GM23248 (cell line): Measurements from ENCODE around the gene SHANK2. TPM values are rescaled to one million over a fixed set of nuclear protein-coding genes. Genes with fewer than 3 reads are reported as not detected.

Experiments
- DNase-seq: peaks from one replicate; pipeline ENCODE4 v3.0.0-alpha.2; 2015
- H2AFZ ChIP-seq: fragments of 200-600 bp; sonication (generic); 2 replicates; pipeline ENCODE4 v1.6.1; 2016; ENCODE audit warnings: antibody characterized with exemption
- H3F3A ChIP-seq: fragments of 200-600 bp; sonication (generic); 2 replicates; pipeline ENCODE4 v1.6.1; 2016; ENCODE audit warnings: mild to moderate bottlenecking, antibody characterized with exemption, mixed run types; ENCODE audit not compliant: insufficient read depth
- H3K27ac ChIP-seq: fragments of 200-600 bp; sonication (generic); 2 replicates; pipeline ENCODE4 v1.5.1; 2016; ENCODE audit warnings: mild to moderate bottlenecking
- H3K27me3 ChIP-seq: fragments of 200-600 bp; sonication (generic); replicated peaks from 2 replicates; pipeline ENCODE4 v1.6.1; 2016; ENCODE audit warnings: mild to moderate bottlenecking; ENCODE audit not compliant: insufficient read depth
- H3K36me3 ChIP-seq: fragments of 200-600 bp; sonication (generic); 2 replicates; pipeline ENCODE4 v1.6.1; 2016; ENCODE audit warnings: low read depth, mild to moderate bottlenecking
- H3K4me1 ChIP-seq: fragments of 200-600 bp; sonication (generic); 2 replicates; pipeline ENCODE4 v1.6.1; 2016; ENCODE audit warnings: mild to moderate bottlenecking; ENCODE audit not compliant: insufficient read depth
- H3K4me2 ChIP-seq: fragments of 200-600 bp; sonication (generic); one replicate; pipeline ENCODE4 v1.6.1; 2016; ENCODE audit warnings: mild to moderate bottlenecking; ENCODE audit not compliant: unreplicated experiment
- H3K4me3 ChIP-seq: fragments of 200-600 bp; sonication (generic); 2 replicates; pipeline ENCODE4 v1.5.1; 2016; ENCODE audit warnings: mild to moderate bottlenecking
- H3K79me2 ChIP-seq: fragments of 200-600 bp; sonication (generic); 2 replicates; pipeline ENCODE4 v1.6.1; 2016; ENCODE audit warnings: mild to moderate bottlenecking; ENCODE audit not compliant: insufficient read depth
- H3K9ac ChIP-seq: fragments of 200-600 bp; sonication (generic); 2 replicates; pipeline ENCODE4 v1.6.1; 2016; ENCODE audit warnings: mild to moderate bottlenecking
- H3K9me2 ChIP-seq: fragments of 200-600 bp; sonication (generic); 2 replicates; pipeline ENCODE4 v1.6.1; 2016; ENCODE audit warnings: mixed run types, mild to moderate bottlenecking, moderate library complexity; ENCODE audit not compliant: insufficient read depth
- H3K9me3 ChIP-seq: fragments of 200-600 bp; sonication (generic); one replicate; pipeline ENCODE4 v1.6.1; 2017; ENCODE audit warnings: low read depth
- H4K20me1 ChIP-seq: fragments of 200-600 bp; sonication (generic); 2 replicates; pipeline ENCODE4 v1.6.0; 2016; ENCODE audit not compliant: insufficient read depth
- EZH2 ChIP-seq: fragments of 200-600 bp; sonication (generic); IDR thresholded peaks from 2 replicates; pipeline ENCODE4 v1.6.1; 2018; ENCODE audit warnings: antibody characterized with exemption, mild to moderate bottlenecking; ENCODE audit not compliant: insufficient read depth, poor library complexity, severe bottlenecking
- EZH2phosphoT487 ChIP-seq: fragments of 200-600 bp; sonication (generic); IDR thresholded peaks from 2 replicates; pipeline ENCODE4 v1.6.1; 2018; ENCODE audit warnings: antibody characterized with exemption, moderate library complexity, mild to moderate bottlenecking, low read depth; ENCODE audit not compliant: insufficient read depth
- WGBS, 2 experiments: methylation state at CpG; one replicate each; pipeline ENCODE4 v1.1.6; 2015 to 2017; ENCODE audit warnings: low lambda C conversion rate in 2 of 2, low coverage in 1 of 2; ENCODE audit errors: missing lambda C conversion rate in 2 of 2; 5-methylcytosine and 5-hydroxymethylcytosine counted together
- in situ Hi-C: fragments of 300-500 bp; cut with MboI; formaldehyde crosslinking; loops from 2 replicates; pipeline ENCODE4 v1.15.0; 2020
- polyA plus RNA-seq: library from polyadenylated mRNA; unstranded; fragments of >200 nt; fragmentation: Nextera tagmentation; extraction: Ambion mirVana; gene quantifications from 2 replicates; pipeline ENCODE4 v1.2.1, GENCODE V29; 2016
- total RNA-seq: library from RNA; depleted of rRNA; stranded (reverse); fragments of >200 nt; shearing (Covaris generic); gene quantifications from 2 replicates; pipeline ENCODE4 v1.2.3, GENCODE V29; 2014

SHANK2 gene
- total and polyA plus RNA-seq, 2 experiments from 2014 or later = 0.22 to 0.30 TPM

- in situ Hi-C loops = no loop called here
- DNase-seq = peak; percentile 98
- H3K27ac ChIP-seq = peak overlapping the region; percentile 38
- TF ChIP-seq EZH2phosphoT487 (peak; percentile 100), EZH2 (no peak)
- H3F3A ChIP-seq = peaks cover 24% of the 10 kb centered on the region
- no peak overlapping the region for H3K9ac ChIP-seq
- H3K4me3 ChIP-seq = no peak overlapping the region
- H3K79me2 ChIP-seq = no peaks in the 10 kb centered on the region
- no peak overlapping the region for H2AFZ ChIP-seq
- H3K4me1 ChIP-seq = peaks cover 21% of the 10 kb centered on the region
- no peaks in the 10 kb centered on the region for H3K9me2 ChIP-seq
- no peaks in the 10 kb centered on the region for H4K20me1 ChIP-seq
- WGBS, 2 experiments = 6 to 12% methylated on average over 14 of the region's 14 CpGs
- H3K27me3 ChIP-seq = peaks cover 24% of the 10 kb centered on the region
- no peaks in the 10 kb centered on the region for H3K36me3 ChIP-seq
- peak overlapping the region; percentile 24 for H3K4me2 ChIP-seq
- H3K9me3 ChIP-seq = no peaks in the 10 kb centered on the region
Observed at GRCh38 chr11:71286701-71287643, 34.6 kb upstream of the SHANK2 start.

GRCh38 chr11:71285111-71285510 is 32.7 kb upstream of the SHANK2 start:
- Histone ChIP-seq H3K9ac (no peak overlapping the region), H3K36me3 (no peaks in the 10 kb centered on the region), H3K79me2 (no peaks in the 10 kb centered on the region), H3K27me3 (peaks cover 35% of the 10 kb centered on the region), H4K20me1 (no peaks in the 10 kb centered on the region), H3K4me3 (no peak overlapping the region), H3K27ac (no peak overlapping the region), H3K4me2 (no peak overlapping the region), H3F3A (peaks cover 24% of the 10 kb centered on the region), H3K4me1 (peaks cover 21% of the 10 kb centered on the region), H2AFZ (no peak overlapping the region), H3K9me3 (no peaks in the 10 kb centered on the region), H3K9me2 (no peaks in the 10 kb centered on the region)
- in situ Hi-C loops = no loop called here
- WGBS, 2 experiments = 80 to 86% methylated on average over 12 to 14 of the region's 14 CpGs
- no peak for DNase-seq
- TF ChIP-seq EZH2 (no peak), EZH2phosphoT487 (no peak)

GRCh38 chr11:71284525-71285092 is 32.2 kb upstream of the SHANK2 start:
- no peaks in the 10 kb centered on the region for H3K9me2 ChIP-seq
- H3K9ac ChIP-seq = no peak overlapping the region
- 38 to 48% methylated on average over 2 of the region's 2 CpGs for WGBS, 2 experiments
- DNase-seq = no peak
- no peak overlapping the region for H3K4me2 ChIP-seq
- no peak for TF ChIP-seq EZH2phosphoT487
- no peak for TF ChIP-seq EZH2
- in situ Hi-C loops = no loop called here
- no peak overlapping the region for H3K27ac ChIP-seq
- H3K4me3 ChIP-seq = no peak overlapping the region
- H3K36me3 ChIP-seq = no peaks in the 10 kb centered on the region
- peaks cover 40% of the 10 kb centered on the region for H3K27me3 ChIP-seq
- no peaks in the 10 kb centered on the region for H3K9me3 ChIP-seq
- no peaks in the 10 kb centered on the region for H4K20me1 ChIP-seq
- H3K79me2 ChIP-seq = no peaks in the 10 kb centered on the region
- no peak overlapping the region for H2AFZ ChIP-seq
- peaks cover 21% of the 10 kb centered on the region for H3K4me1 ChIP-seq
- peaks cover 24% of the 10 kb centered on the region for H3F3A ChIP-seq

- DNase-seq = no peak
- in situ Hi-C loops = no loop called here
- H2AFZ ChIP-seq = no peak overlapping the region
- no peaks in the 10 kb centered on the region for H3K79me2 ChIP-seq
- H3K27ac ChIP-seq = no peak overlapping the region
- no peaks in the 10 kb centered on the region for H3K9me3 ChIP-seq
- no peak overlapping the region for H3K4me3 ChIP-seq
- peaks cover 46% of the 10 kb centered on the region for H3K27me3 ChIP-seq
- peaks cover 21% of the 10 kb centered on the region for H3K4me1 ChIP-seq
- no peak overlapping the region for H3K9ac ChIP-seq
- WGBS, 2 experiments = 82 to 94% methylated on average over 16 of the region's 16 CpGs
- H4K20me1 ChIP-seq = no peaks in the 10 kb centered on the region
- no peak overlapping the region for H3K4me2 ChIP-seq
- H3K36me3 ChIP-seq = no peaks in the 10 kb centered on the region
- peaks cover 24% of the 10 kb centered on the region for H3F3A ChIP-seq
- H3K9me2 ChIP-seq = no peaks in the 10 kb centered on the region
- TF ChIP-seq EZH2phosphoT487 (no peak), EZH2 (no peak)
Observed at GRCh38 chr11:71283971-71284441, 31.6 kb upstream of the SHANK2 start.
